GM12874 (cell line): ENCODE results near the gene PSMB10.

Source experiments
- TF ChIP-seq, protein P1 (sequence below): IDR thresholded peaks from 2 replicates; pipeline ENCODE4 v1.5.1; 2011; ENCODE audit warnings: low read depth, mild to moderate bottlenecking, control low read depth, low read length, moderate library complexity; ENCODE audit not compliant: insufficient read depth

The PSMB10 gene

DNA sequence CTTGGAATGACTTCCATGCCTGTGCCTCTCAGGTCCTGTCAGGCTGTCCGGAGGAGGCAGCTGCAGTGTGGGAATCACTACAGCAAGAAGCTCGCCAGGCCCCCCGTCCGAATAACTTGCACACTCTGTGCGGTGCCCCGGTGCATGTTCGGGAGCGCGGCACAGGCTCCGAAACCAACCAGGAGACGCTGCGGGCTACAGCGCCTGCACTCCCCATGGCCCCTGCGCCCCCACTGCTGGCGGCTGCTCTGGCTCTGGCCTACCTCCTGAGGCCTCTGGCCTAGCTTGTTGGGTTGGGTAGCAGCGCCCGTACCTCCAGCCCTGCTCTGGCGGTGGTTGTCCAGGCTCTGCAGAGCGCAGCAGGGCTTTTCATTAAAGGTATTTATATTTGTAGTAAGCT, 50.7 kb downstream of the PSMB10 start:
- TF ChIP-seq, protein P1, sequence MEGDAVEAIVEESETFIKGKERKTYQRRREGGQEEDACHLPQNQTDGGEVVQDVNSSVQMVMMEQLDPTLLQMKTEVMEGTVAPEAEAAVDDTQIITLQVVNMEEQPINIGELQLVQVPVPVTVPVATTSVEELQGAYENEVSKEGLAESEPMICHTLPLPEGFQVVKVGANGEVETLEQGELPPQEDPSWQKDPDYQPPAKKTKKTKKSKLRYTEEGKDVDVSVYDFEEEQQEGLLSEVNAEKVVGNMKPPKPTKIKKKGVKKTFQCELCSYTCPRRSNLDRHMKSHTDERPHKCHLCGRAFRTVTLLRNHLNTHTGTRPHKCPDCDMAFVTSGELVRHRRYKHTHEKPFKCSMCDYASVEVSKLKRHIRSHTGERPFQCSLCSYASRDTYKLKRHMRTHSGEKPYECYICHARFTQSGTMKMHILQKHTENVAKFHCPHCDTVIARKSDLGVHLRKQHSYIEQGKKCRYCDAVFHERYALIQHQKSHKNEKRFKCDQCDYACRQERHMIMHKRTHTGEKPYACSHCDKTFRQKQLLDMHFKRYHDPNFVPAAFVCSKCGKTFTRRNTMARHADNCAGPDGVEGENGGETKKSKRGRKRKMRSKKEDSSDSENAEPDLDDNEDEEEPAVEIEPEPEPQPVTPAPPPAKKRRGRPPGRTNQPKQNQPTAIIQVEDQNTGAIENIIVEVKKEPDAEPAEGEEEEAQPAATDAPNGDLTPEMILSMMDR = no peak

DNA sequence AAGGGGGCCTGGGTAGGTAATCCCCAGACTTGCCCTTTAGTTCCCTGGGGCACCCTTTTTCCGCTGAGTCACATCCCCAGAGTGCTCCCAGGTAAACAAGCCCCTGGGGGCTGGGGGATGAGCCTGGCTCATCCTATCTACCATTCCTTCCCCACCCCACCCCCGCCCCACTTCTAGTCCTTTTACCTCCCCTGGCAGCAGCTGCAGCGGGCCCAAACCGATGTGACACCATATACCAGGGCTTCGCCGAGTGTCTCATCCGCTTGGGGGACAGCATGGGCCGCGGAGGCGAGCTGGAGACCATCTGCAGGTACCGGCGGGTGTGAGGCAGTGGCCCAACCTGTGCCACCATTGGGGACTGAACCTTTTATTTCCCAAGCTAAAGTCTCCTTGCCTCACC, 51.1 kb downstream of the PSMB10 start:
- TF ChIP-seq, protein P1 = no peak

DNA sequence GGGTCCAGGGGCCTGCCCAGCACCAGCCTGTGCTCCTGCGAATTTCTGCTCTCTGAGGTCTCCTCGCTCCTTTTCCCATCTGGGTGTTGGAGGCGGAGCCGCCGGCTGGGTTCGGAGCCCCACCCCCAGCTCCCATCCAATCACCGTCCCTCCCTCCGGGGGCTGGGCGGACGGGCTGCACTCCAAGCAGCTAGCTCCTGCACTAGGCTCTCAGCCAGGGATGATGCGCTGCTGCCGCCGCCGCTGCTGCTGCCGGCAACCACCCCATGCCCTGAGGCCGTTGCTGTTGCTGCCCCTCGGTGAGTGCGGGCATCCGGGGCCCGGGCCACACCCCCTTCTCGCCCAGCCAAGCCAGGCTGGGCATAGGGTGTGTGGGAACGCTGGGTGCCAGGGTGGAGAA, 52.0 kb downstream of the PSMB10 start, which contains the start of gene NRN1L:
Gene NRN1L, plus strand, starts transcription at position 202 of the 400 bp plus-strand sequence. Its CDS starts 19 bp downstream, at position 221.
- TF ChIP-seq, protein P1 = no peak
